Uterus (tissue), 4 donors: ENCODE results near the gene C6orf132. TPM values are rescaled to one million over a fixed set of nuclear protein-coding genes. Genes with fewer than 3 reads are reported as not detected.

ENCODE experiments used
- DNase-seq, 2 donors: peaks; one replicate each; pipeline ENCODE4 v3.0.0-alpha.2; 2019 to 2020
- H3K27ac ChIP-seq, 2 donors: fragments of 200-600 bp; sonication (generic); 1 replicate in 1 of 2; 2 replicates in 1 of 2; pipeline ENCODE4 v1.5.1; 2016 to 2018
- H3K27me3 ChIP-seq, 2 donors: fragments of 200-600 bp; sonication (generic); one replicate each; pipeline ENCODE4 v1.5.1; 2018 to 2019; ENCODE audit warnings: control low read depth in 1 of 2
- H3K36me3 ChIP-seq, 2 donors: fragments of 200-600 bp; sonication (generic); one replicate each; pipeline ENCODE4 v1.5.1; 2019; ENCODE audit warnings: control low read depth in 1 of 2
- H3K4me1 ChIP-seq, 2 donors: fragments of 200-600 bp; sonication (generic); one replicate each; pipeline ENCODE4 v1.5.1; 2018 to 2019; ENCODE audit warnings: control low read depth in 1 of 2
- H3K4me3 ChIP-seq, 2 donors: fragments of 200-600 bp; sonication (generic); 1 replicate in 1 of 2; 2 replicates in 1 of 2; pipeline ENCODE4 v1.5.1; 2018 to 2019; ENCODE audit warnings: mild to moderate bottlenecking in 1 of 2
- H3K9me3 ChIP-seq, 2 donors: fragments of 200-600 bp; sonication (generic); one replicate each; pipeline ENCODE4 v1.5.1; 2019; ENCODE audit warnings: control low read depth in 1 of 2
- POLR2A ChIP-seq, 2 donors: fragments of 450-650 bp; IDR thresholded peaks; one replicate each; pipeline ENCODE4 v1.6.1; 2016; ENCODE audit warnings: antibody characterized with exemption in 2 of 2, mild to moderate bottlenecking in 1 of 2, moderate library complexity in 1 of 2
- intact Hi-C: fragments of 100-400 bp; cut with DNase I; formaldehyde crosslinking; loops from one replicate; pipeline ENCODE4 v1.15.1; 2023; ENCODE audit warnings: low total_unique reads
- total RNA-seq, 4 donors: library from RNA; depleted of rRNA in 3 of 4; stranded (reverse); fragments of >200 nt in 3 of 4; gene quantifications; one replicate each; pipeline versions ENCODE4 v1.1.0 to v1.2.4, GENCODE V29; 2014 to 2023
- TF ChIP-seq, protein P1 (sequence below), 4 experiments: fragments of 200-600 bp in 2 of 4; fragments of 450-650 bp in 2 of 4; sonication (generic) in 2 of 4; IDR thresholded peaks; one replicate each; pipeline ENCODE4 v1.5.1; 2016 to 2019; ENCODE audit warnings: antibody characterized with exemption in 4 of 4, mild to moderate bottlenecking in 2 of 4, moderate library complexity in 1 of 4
- donor health status: DM: yes; HTN: yes; CAD: no.

C6orf132 gene
- total RNA-seq, 4 donors from 2014 or later: 0.91 to 2.4 (median 1.0) TPM; not detected in 1

DNA sequence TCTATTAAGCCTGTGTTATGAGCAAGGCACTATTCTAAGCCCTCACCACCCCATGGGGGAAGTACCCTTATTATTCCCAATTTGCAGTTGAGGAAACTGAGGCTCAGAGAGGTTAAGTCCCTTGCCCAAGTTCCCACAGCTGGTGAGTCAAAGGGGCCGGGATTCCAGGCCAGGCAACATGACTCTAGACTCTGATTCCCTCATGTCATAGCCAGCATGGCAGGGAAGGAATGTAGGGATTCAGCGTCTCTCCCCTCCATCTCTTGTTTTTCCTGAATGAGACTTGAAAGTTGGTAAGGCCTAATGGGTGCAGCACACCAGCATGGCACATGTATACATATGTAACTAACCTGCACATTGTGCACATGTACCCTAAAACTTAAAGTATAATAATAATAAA is 6.7 kb downstream of the C6orf132 start:
- DNase-seq: no peak
- H3K9me3 ChIP-seq: no peaks in the 10 kb centered on the region
- intact Hi-C loops: no loop called here
- H3K4me1 ChIP-seq: no peaks in the 10 kb centered on the region
- no peak overlapping the region for H3K4me3 ChIP-seq
- H3K27me3 ChIP-seq: no peaks in the 10 kb centered on the region
- no peak overlapping the region for H3K27ac ChIP-seq
- no peak for TF ChIP-seq POLR2A (IDR thresholded peaks at IDR 0.05)
- TF ChIP-seq, protein P1, sequence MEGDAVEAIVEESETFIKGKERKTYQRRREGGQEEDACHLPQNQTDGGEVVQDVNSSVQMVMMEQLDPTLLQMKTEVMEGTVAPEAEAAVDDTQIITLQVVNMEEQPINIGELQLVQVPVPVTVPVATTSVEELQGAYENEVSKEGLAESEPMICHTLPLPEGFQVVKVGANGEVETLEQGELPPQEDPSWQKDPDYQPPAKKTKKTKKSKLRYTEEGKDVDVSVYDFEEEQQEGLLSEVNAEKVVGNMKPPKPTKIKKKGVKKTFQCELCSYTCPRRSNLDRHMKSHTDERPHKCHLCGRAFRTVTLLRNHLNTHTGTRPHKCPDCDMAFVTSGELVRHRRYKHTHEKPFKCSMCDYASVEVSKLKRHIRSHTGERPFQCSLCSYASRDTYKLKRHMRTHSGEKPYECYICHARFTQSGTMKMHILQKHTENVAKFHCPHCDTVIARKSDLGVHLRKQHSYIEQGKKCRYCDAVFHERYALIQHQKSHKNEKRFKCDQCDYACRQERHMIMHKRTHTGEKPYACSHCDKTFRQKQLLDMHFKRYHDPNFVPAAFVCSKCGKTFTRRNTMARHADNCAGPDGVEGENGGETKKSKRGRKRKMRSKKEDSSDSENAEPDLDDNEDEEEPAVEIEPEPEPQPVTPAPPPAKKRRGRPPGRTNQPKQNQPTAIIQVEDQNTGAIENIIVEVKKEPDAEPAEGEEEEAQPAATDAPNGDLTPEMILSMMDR (IDR thresholded peaks at IDR 0.05): no peak
- H3K36me3 ChIP-seq: no peaks in the 10 kb centered on the region

DNA sequence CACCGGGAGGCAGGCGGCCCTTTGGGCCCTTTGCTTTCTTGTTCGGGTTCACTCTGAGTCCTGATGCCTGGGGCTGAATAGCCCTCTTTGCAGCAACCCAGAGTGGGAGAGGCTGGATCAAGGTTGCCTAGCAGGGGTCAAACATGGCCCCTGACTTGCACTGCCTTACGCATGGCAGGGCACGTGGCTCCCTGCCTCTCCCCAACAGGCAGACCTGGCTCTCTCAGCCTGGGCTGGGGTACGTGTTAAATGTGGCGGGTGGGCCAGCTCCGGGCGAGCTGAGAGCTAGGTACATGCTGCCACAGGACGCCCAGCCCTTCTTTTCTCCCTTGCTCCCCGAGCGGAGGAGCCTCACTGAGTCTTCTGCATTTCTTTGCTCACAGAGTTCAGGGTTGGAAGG is 7.3 kb downstream of the C6orf132 start:
- Histone ChIP-seq H3K4me1 (no peaks in the 10 kb centered on the region), H3K36me3 (no peaks in the 10 kb centered on the region), H3K27me3 (no peaks in the 10 kb centered on the region), H3K4me3 (no peak overlapping the region), H3K9me3 (no peaks in the 10 kb centered on the region), H3K27ac (no peak overlapping the region)
- no peak for DNase-seq
- intact Hi-C loops: no loop called here
- TF ChIP-seq, protein P1 (IDR thresholded peaks at IDR 0.05): no peak
- no peak for TF ChIP-seq POLR2A (IDR thresholded peaks at IDR 0.05)

DNA sequence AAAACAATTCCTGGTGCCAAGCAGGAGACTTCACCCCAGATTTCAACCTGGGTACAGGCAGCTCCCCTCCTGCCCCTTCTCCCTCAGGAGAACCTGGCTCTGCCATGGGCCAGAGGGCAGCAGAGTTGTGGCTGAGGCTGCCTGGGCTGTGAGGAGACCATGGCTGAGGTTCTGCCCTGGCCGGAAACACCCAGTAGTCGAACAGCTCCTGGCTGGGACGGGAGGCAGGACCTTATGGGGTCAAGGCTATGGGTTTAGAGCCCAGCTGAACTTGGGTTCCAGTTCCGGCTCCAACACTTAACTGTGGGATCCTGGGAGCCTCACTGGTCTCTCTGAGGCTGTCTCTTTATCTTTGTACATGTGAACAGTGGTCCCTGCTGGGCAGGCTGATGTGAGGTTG is 8.5 kb downstream of the C6orf132 start:
- TF ChIP-seq POLR2A (IDR thresholded peaks at IDR 0.05): no peak
- TF ChIP-seq, protein P1 (IDR thresholded peaks at IDR 0.05): no peak
- no peak for DNase-seq
- no peaks in the 10 kb centered on the region for H3K4me1 ChIP-seq
- no peaks in the 10 kb centered on the region for H3K27me3 ChIP-seq
- no peaks in the 10 kb centered on the region for H3K36me3 ChIP-seq
- no peaks in the 10 kb centered on the region for H3K9me3 ChIP-seq
- no peak overlapping the region for H3K27ac ChIP-seq
- intact Hi-C loops: no loop called here
- H3K4me3 ChIP-seq: no peak overlapping the region

DNA sequence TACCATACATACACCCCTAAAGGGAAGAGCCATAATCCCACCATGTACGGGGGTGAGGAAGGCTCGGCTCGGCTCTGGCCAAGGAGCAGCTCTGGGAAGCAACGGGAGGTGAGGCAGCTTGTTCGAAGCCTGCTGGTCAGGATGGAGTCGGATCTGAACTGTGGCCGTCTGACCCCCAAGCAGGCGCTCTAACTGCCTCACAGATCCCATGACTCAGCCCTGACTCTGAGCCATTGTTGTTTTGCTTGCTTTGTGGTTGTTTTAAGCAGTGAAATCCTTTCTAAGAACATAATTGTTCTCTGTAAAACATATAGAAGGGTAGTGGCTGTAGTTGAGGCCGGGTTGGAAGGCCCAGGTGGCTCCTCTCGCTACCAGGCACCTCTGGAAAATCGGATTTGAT is 10.9 kb downstream of the C6orf132 start:
- TF ChIP-seq, protein P1 (IDR thresholded peaks at IDR 0.05): no peak
- TF ChIP-seq POLR2A (IDR thresholded peaks at IDR 0.05): no peak
- no peaks in the 10 kb centered on the region for H3K4me1 ChIP-seq
- intact Hi-C loops: no loop called here
- no peaks in the 10 kb centered on the region for H3K27me3 ChIP-seq
- H3K36me3 ChIP-seq: no peaks in the 10 kb centered on the region
- H3K27ac ChIP-seq: no peak overlapping the region
- H3K9me3 ChIP-seq: no peaks in the 10 kb centered on the region
- no peak overlapping the region for H3K4me3 ChIP-seq
- no peak for DNase-seq

DNA sequence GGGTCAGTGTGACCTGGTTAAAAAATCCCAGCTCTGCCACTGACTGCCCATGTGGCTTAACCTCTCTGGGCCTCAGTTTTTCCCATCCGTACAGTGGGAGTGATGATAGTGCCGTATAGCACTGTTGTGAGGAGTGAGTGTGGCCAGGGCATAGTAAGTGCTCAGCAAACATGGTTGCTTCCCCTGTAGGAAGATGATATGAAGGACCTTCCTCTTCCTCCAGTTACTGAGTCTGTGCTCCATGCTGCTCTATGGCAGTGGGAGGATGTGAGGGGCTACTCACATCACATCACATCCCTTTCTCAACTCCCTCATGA is 13.1 kb downstream of the C6orf132 start:
- DNase-seq: no peak
- H3K27ac ChIP-seq: no peak overlapping the region
- no peak for TF ChIP-seq POLR2A (IDR thresholded peaks at IDR 0.05)
- TF ChIP-seq, protein P1 (IDR thresholded peaks at IDR 0.05): no peak
- no peak overlapping the region for H3K4me3 ChIP-seq
- intact Hi-C loops: no loop called here
- H3K9me3 ChIP-seq: no peaks in the 10 kb centered on the region
- no peaks in the 10 kb centered on the region for H3K27me3 ChIP-seq
- no peaks in the 10 kb centered on the region for H3K36me3 ChIP-seq
- H3K4me1 ChIP-seq: no peaks in the 10 kb centered on the region
